Breast epithelium (tissue), 3 donors: ENCODE data around the gene NOMO2.
"Not testable (repeated sequence)": the region's sequence is repeated elsewhere in the genome, so short reads cannot be mapped to it uniquely, and the experiment has no call there.

ENCODE experiments used
- CTCF ChIP-seq, 3 donors: fragments of 450-650 bp; IDR thresholded peaks; one replicate each; pipeline ENCODE4 v1.5.1; 2016 to 2017; ENCODE audit warnings: antibody characterized with exemption in 3 of 3, mild to moderate bottlenecking in 3 of 3, moderate library complexity in 3 of 3
- POLR2AphosphoS5 ChIP-seq, 3 donors: sonication (generic); formaldehyde crosslinking; IDR thresholded peaks; one replicate each; pipeline ENCODE4 v1.6.1; 2017; ENCODE audit warnings: antibody characterized with exemption in 3 of 3

DNA sequence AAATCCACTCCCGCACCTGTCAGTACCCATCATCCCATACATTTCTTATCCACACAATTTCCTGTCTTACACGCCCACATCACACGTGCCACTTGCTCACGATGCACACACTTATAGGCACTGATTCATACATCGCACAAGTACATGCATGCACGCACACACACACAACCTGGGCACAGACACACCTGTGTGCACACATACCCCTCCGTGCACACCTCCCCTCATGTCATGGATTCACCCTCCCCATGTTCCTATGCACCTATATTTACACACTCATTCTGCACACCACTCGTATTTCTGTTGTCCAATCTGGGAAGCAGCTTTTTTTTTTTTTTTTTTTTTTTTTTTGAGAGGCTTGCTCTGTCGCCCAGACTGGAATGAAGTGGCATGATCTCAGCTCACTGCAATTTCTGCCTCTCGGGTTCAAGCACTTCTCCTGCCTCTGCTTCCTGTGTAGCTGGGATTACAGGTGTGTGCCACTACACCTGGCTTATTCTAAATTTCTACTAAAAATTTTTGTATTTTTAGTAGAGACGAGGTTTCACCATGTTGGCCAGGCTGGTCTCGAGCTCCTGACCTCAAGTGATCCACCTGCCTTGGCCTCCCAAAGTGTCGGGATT lies 13.5 kb upstream of the NOMO2 start:
- TF ChIP-seq CTCF, POLR2AphosphoS5 (IDR thresholded peaks at IDR 0.05): not testable (repeated sequence)
